Caco-2 (cell line): ENCODE data around the gene TENM4. TPM values are rescaled to one million over a fixed set of nuclear protein-coding genes. Genes with fewer than 3 reads are reported as not detected.

Experiments used
- BruUV-seq: library from RNA; stranded (reverse); fragments of 400-500 nt; replicated peaks from 2 replicates; lab custom pipeline; 2021; lab: Mats Ljungman, UMichigan
- CTCF ChIA-PET: fragments of 300-600 bp; sonication (Branson Sonifier 250); formaldehyde crosslinking; loops from one replicate; lab custom pipeline; 2022; ENCODE audit warnings: antibody characterized with exemption; lab: Charles Lee
- POLR2A ChIA-PET: fragments of 300-600 bp; sonication (Branson Sonifier 250); formaldehyde crosslinking; loops from one replicate; lab custom pipeline; 2022; ENCODE audit warnings: antibody characterized with exemption; lab: Charles Lee
- DNase-seq, 2 experiments: peaks; one replicate each; pipeline versions ENCODE4 v3.0.0 to v3.0.0-alpha.2; 2020 to 2022
- H3K27me3 ChIP-seq: replicated peaks from 2 replicates; pipeline ENCODE4 v1.6.0; 2011; ENCODE audit warnings: low read length; ENCODE audit not compliant: control insufficient read depth, insufficient read depth
- H3K36me3 ChIP-seq: 2 replicates; pipeline ENCODE4 v1.5.1; 2011; ENCODE audit warnings: low read length; ENCODE audit not compliant: control insufficient read depth, insufficient read depth
- H3K4me1 ChIP-seq: fragments of 250-450 bp; sonication (Bioruptor Pico); 2 replicates; pipeline ENCODE4 v1.5.1; 2020; ENCODE audit warnings: mild to moderate bottlenecking
- H3K4me3 ChIP-seq: 2 replicates; pipeline ENCODE4 v1.5.1; 2011; ENCODE audit warnings: low read depth, mild to moderate bottlenecking, control low read depth, low read length
- H3K9me3 ChIP-seq: fragments of 250-450 bp; sonication (Bioruptor Pico); 2 replicates; pipeline ENCODE4 v1.5.1; 2020; ENCODE audit warnings: mild to moderate bottlenecking, moderate library complexity
- H3K27ac Mint-ChIP-seq: one replicate; pipeline ENCODE4 v1.8.0; 2022; ENCODE audit warnings: mixed read lengths; ENCODE audit not compliant: unreplicated experiment
- H3K27me3 Mint-ChIP-seq: one replicate; pipeline ENCODE4 v1.8.0; 2022; ENCODE audit warnings: mixed read lengths; ENCODE audit not compliant: insufficient read depth, unreplicated experiment
- H3K36me3 Mint-ChIP-seq: one replicate; pipeline ENCODE4 v1.8.0; 2022; ENCODE audit warnings: mild to moderate bottlenecking, mixed read lengths; ENCODE audit not compliant: insufficient read depth, unreplicated experiment
- H3K4me1 Mint-ChIP-seq: one replicate; pipeline ENCODE4 v1.8.0; 2022; ENCODE audit warnings: low read depth, mixed read lengths; ENCODE audit not compliant: unreplicated experiment
- H3K4me3 Mint-ChIP-seq: one replicate; pipeline ENCODE4 v1.8.0; 2022; ENCODE audit warnings: mild to moderate bottlenecking, moderate library complexity, mixed read lengths; ENCODE audit not compliant: unreplicated experiment
- H3K9me3 Mint-ChIP-seq: one replicate; pipeline ENCODE4 v1.8.0; 2022; ENCODE audit warnings: mixed read lengths; ENCODE audit not compliant: unreplicated experiment
- intact Hi-C: fragments of 100-400 bp; cut with micrococcal nuclease; formaldehyde crosslinking; loops from one replicate; pipeline ENCODE4 v1.10.0; 2022; ENCODE audit not compliant: unreplicated experiment
- total RNA-seq: library from RNA; stranded (reverse); gene quantifications from 2 replicates; pipeline ENCODE4 v1.2.3, GENCODE V29; 2022
- TF ChIP-seq, protein P1 (sequence below), 2 experiments: fragments of 200-600 bp in 1 of 2; IDR thresholded peaks; 1 replicate in 1 of 2; 2 replicates in 1 of 2; pipeline versions ENCODE4 v1.5.1 to v1.8.0; 2011 to 2022; ENCODE audit warnings: antibody characterized with exemption in 1 of 2, control low read depth in 1 of 2, inconsistent platforms in 1 of 2, low read depth in 1 of 2, low read length in 1 of 2, mild to moderate bottlenecking in 1 of 2, moderate library complexity in 1 of 2; ENCODE audit not compliant: insufficient read depth in 1 of 2, severe bottlenecking in 1 of 2, unreplicated experiment in 1 of 2

TENM4 gene
- total RNA-seq, 1 experiment from 2014 or later = 1.1 TPM

DNA sequence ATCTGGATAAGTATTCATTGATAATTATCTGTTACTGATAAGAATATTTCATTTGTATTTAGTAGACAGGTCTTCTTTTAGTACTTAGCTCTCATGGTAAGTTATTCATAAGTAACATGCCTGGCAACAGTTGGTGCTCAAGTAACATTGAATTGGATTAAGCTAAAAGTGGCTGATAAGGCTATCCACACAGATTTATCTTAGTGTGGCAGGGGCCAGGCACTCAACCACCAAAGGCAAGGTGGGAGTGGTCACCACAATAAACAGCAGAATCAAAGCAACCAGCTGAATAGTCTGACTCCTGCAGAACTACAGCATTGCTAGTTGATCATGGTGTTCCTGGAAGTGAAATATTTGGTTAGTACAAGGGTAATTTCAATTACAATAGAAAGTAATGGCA, 833.1 kb downstream of the TENM4 start:
- TF ChIP-seq, protein P1, sequence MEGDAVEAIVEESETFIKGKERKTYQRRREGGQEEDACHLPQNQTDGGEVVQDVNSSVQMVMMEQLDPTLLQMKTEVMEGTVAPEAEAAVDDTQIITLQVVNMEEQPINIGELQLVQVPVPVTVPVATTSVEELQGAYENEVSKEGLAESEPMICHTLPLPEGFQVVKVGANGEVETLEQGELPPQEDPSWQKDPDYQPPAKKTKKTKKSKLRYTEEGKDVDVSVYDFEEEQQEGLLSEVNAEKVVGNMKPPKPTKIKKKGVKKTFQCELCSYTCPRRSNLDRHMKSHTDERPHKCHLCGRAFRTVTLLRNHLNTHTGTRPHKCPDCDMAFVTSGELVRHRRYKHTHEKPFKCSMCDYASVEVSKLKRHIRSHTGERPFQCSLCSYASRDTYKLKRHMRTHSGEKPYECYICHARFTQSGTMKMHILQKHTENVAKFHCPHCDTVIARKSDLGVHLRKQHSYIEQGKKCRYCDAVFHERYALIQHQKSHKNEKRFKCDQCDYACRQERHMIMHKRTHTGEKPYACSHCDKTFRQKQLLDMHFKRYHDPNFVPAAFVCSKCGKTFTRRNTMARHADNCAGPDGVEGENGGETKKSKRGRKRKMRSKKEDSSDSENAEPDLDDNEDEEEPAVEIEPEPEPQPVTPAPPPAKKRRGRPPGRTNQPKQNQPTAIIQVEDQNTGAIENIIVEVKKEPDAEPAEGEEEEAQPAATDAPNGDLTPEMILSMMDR (IDR thresholded peaks at IDR 0.05; ENCODE audit: insufficient read depth in 1 of 2, low read depth in 1 of 2, low read length in 1 of 2, severe bottlenecking in 1 of 2, unreplicated experiment in 1 of 2) = no peak
- Histone ChIP-seq H3K4me1 (peaks cover under 1% of the 10 kb centered on the region), H3K27me3 (no peaks in the 10 kb centered on the region), H3K4me3 (no peak overlapping the region), H3K9me3 (peaks cover 18% of the 10 kb centered on the region; the same call in 1 of the 2 replicates), H3K36me3 (no peaks in the 10 kb centered on the region)
- H3K36me3 Mint-ChIP-seq = no peaks in the 10 kb centered on the region
- CTCF ChIA-PET = interaction anchor here (0.8 kb wide), 1 partner anchor 38 kb away, joined by 3 read pairs; no protein-coding TSS in a partner anchor
- intact Hi-C loops = no loop called here
- H3K4me1 Mint-ChIP-seq = peaks cover 6% of the 10 kb centered on the region
- POLR2A ChIA-PET = no interaction called here
- no peak overlapping the region for H3K27ac Mint-ChIP-seq
- no peaks in the 10 kb centered on the region for H3K27me3 Mint-ChIP-seq
- H3K4me3 Mint-ChIP-seq = no peak overlapping the region
- BruUV-seq = no TSS peak
- H3K9me3 Mint-ChIP-seq = peaks cover 7% of the 10 kb centered on the region
- DNase-seq = no peak

DNA sequence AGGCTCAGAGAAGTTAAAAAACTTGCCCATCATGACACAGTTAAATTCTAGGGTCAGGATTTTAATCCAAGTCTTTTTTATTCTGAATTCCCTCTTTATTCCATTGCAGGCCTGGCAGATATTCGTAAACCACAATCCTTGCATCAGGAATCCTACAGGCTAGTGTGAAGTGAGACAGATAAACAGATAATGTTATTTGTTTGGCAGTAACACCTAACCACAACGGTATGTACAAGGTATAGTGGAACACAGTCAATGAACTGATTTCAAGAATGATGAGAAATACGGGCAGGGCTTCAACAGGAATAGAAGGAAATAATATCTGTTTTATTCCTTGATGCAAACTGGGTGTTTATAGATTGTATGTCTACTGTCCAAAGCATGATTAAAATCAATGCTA, 834.2 kb downstream of the TENM4 start:
- H3K9me3 ChIP-seq = peaks cover 21% of the 10 kb centered on the region; the same call in 1 of the 2 replicates
- no peaks in the 10 kb centered on the region for H3K27me3 ChIP-seq
- H3K36me3 Mint-ChIP-seq = no peaks in the 10 kb centered on the region
- DNase-seq = no peak
- CTCF ChIA-PET = no interaction called here
- peaks cover 9% of the 10 kb centered on the region for H3K9me3 Mint-ChIP-seq
- TF ChIP-seq, protein P1 (IDR thresholded peaks at IDR 0.05; ENCODE audit: insufficient read depth in 1 of 2, low read depth in 1 of 2, low read length in 1 of 2, severe bottlenecking in 1 of 2, unreplicated experiment in 1 of 2) = no peak
- H3K27me3 Mint-ChIP-seq = no peaks in the 10 kb centered on the region
- intact Hi-C loops = no loop called here
- POLR2A ChIA-PET = no interaction called here
- H3K27ac Mint-ChIP-seq = no peak overlapping the region
- peaks cover 7% of the 10 kb centered on the region for H3K4me1 Mint-ChIP-seq
- peaks cover 5% of the 10 kb centered on the region; the same call in 1 of the 2 replicates for H3K4me1 ChIP-seq
- H3K36me3 ChIP-seq = no peaks in the 10 kb centered on the region
- no peak overlapping the region for H3K4me3 ChIP-seq
- no TSS peak for BruUV-seq
- H3K4me3 Mint-ChIP-seq = no peak overlapping the region

DNA sequence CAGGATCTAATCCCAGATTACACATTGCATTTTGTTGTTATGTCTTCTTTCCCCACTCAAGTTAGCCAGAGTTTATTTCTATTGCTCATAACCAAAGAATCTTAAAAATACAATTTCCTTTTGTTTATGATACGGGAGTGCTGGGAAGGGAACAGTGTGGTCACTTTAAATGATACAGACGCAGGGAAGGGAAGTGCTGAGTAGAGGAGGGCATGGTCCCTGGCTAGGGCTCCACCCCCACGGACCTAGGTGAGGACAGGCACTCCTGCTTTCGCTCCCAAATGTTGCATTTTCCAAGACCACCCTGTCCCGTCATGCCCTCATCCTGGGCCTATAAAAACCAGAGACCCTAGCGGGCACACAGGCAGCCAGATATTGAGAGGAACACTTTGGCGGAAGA, 835.5 kb downstream of the TENM4 start:
- Histone ChIP-seq H3K36me3 (no peaks in the 10 kb centered on the region), H3K9me3 (peaks cover 19% of the 10 kb centered on the region; the same call in 1 of the 2 replicates), H3K4me3 (no peak overlapping the region), H3K4me1 (peaks cover 18% of the 10 kb centered on the region), H3K27me3 (no peaks in the 10 kb centered on the region)
- peaks cover 22% of the 10 kb centered on the region for H3K9me3 Mint-ChIP-seq
- H3K27ac Mint-ChIP-seq = no peak overlapping the region
- peaks cover 21% of the 10 kb centered on the region for H3K4me1 Mint-ChIP-seq
- ChIA-PET POLR2A (no interaction called here), CTCF (no interaction called here)
- DNase-seq = no peak
- no peaks in the 10 kb centered on the region for H3K27me3 Mint-ChIP-seq
- no peaks in the 10 kb centered on the region for H3K36me3 Mint-ChIP-seq
- TF ChIP-seq, protein P1 (IDR thresholded peaks at IDR 0.05; ENCODE audit: insufficient read depth in 1 of 2, low read depth in 1 of 2, low read length in 1 of 2, severe bottlenecking in 1 of 2, unreplicated experiment in 1 of 2) = no peak
- intact Hi-C loops = no loop called here
- no peak overlapping the region for H3K4me3 Mint-ChIP-seq
- no TSS peak for BruUV-seq
